GM21447 (cell line): ENCODE data around the gene PIGC.

Source experiments
- ATAC-seq: cut with Tn5 transposase; IDR thresholded peaks from one replicate; pipeline ENCODE4 v1.9.1; 2021; ENCODE audit not compliant: unreplicated experiment

The PIGC gene

DNA sequence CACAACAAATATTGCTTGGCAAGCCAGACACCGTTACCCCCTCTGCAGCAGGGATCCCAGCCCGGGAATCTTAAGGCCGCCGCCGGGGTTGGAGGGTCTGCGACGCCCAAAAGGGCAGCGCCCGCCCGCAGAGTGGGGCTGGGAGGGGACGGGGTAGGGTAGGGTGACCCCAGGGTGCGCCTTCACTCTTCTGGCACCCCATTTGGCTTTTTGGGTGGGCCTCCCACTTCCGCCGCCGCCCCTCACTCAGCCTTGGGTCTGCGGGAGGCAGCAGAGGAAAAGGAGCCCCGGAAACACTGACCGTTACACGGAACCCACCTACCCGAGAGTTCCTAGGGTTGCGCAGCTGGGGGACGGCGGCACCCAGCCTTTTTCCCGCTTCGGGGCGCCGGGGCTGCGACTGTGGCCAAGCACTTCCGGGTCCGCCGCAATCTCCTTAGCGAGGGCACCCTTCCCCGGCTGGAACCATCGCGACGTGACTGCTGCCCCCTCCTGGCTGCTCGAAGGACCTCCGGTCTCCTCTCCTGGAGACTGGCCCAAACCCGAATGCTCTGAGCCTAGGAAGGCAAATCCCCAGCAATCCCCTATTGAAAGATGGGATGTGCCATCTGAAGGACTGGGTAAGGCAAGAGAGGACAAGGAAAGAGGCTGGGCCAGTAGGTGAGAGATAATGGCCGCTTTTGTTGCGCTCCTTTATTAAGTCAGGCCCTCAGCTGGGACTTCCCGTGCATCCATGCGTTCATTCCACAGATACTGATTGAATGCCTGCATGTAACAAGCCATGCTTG is at the start of gene PIGC:
Gene PIGC (minus strand): TSS at position 404 of the 788 bp plus-strand sequence. CDS start 1,447 bp downstream, outside the sequence.
- peak; percentile 100 for ATAC-seq

- ATAC-seq, result no peak
Observed at GRCh38 chr1:172492421-172492820, 48.6 kb upstream of the PIGC start.

DNA sequence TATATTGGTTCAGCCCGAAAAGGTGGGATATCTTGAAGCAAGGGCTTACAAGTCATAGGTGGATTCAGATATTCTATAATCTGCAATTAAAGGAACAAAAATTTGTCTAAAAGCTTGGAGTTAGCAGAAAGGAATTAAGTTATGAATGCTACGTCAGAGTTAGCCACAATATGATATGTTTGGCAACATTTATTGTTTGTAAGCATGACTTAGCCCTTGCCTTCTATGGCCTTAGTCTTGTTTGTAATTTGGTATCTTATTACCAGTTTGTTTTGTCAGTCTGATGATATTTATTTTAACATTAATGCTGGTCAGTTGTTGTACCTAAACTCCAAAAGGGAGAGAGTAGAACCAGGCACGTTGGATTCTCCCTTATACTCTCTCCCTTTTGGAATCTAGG is 46.0 kb upstream of the PIGC start:
- no peak for ATAC-seq

- no peak for ATAC-seq
Observed at GRCh38 chr1:172488393-172488792, 44.5 kb upstream of the PIGC start.

GRCh38 chr1:172487550-172487949 is 43.7 kb upstream of the PIGC start:
- ATAC-seq, result no peak

DNA sequence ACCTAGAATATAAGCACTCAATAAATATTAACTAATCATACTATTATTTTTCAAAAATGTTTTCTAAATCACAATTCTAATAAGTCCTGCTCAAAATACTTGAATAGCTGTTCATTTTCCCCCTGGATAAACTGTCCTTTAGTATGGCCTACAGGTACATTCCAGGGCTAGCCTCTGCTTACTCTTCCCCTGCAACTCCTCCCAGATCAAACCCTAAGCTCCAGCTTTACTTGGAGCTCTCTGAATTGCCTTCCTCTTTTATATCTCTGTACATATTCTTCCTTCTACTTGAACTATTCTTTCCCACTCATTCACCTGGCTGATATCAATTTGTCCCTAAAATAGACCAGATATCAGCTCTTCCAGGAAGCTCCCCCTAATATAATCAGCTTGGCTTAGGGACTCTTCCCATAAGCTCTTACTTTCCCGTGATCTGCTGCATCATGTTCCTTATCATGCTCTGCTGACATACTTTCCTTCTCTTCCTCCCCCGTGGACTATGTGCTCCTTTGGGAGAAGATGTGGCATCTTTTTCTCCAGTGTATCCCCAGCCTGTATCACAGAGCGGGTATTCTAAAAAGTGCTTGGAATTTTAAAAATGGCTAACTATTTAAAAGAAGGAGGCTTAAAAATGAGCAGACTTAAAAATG is 43.1 kb upstream of the PIGC start:
- no peak for ATAC-seq

GRCh38 chr1:172485626-172486025 is 41.8 kb upstream of the PIGC start:
- no peak for ATAC-seq

DNA sequence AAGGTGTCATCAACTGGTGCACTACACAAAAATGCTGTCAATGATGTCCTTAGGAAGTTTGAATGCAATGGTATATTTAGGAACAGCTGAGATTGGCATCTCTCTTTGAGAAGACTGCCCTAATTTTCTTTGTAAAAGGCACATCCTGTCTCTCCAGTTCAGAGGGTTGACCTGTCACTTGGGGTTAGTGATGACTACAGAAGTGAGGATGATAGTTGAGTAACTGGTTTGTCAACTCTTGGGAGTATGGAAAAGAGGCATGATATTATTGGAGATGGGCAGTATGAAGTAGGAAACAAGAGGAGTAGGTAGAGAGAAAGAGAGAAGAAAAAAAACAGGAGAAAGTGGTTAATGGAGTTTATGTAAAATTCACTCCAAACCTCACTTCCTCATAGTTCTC is 40.4 kb upstream of the PIGC start:
- ATAC-seq, result no peak

DNA sequence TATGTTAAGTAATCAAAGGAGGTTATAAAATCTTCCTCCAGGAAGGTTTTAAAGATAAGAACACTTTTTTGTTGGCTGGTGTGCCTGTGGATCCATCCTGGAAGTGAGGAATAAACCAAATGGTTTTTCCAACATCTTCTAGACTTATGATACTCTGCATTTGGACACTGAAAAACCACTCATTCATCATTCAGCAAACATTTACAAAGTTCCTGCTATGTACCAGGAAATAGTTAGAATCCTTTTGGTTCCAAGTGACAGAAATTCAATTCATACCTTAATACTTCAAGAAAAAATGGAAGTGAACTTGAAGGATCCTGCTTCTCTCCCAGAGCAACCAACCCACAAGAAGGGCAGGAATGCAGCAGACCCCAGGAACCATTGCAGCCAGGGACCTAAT is 39.6 kb upstream of the PIGC start:
- no peak for ATAC-seq

DNA sequence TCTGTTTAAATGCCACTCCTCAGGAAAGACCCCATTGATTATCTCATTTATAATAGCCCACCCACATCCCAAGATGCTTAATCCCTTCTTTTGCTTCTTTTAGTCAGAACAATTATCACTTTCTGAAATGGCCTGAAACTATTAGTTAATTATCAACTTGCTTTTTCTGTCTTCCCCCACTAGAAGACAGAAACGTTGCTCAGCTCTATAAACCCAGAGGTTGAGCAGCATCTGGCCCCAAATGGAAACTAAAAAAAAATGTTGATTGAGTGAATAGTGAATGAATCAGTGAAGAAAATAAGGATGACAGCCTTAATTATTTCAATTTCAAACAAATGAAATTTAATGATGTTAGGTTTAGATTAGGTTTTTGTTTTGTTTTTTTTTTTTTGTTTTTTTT is 38.2 kb upstream of the PIGC start:
- no peak for ATAC-seq

- ATAC-seq, result no peak
Observed at GRCh38 chr1:172480431-172480830, 36.6 kb upstream of the PIGC start.

- no peak for ATAC-seq
Observed at GRCh38 chr1:172478485-172478884, 34.6 kb upstream of the PIGC start.

GRCh38 chr1:172477741-172478140 is 33.9 kb upstream of the PIGC start:
- no peak for ATAC-seq

- no peak for ATAC-seq
Observed at GRCh38 chr1:172477216-172477615, 33.3 kb upstream of the PIGC start.

- no peak for ATAC-seq
Observed at GRCh38 chr1:172476218-172476811, 32.4 kb upstream of the PIGC start.

DNA sequence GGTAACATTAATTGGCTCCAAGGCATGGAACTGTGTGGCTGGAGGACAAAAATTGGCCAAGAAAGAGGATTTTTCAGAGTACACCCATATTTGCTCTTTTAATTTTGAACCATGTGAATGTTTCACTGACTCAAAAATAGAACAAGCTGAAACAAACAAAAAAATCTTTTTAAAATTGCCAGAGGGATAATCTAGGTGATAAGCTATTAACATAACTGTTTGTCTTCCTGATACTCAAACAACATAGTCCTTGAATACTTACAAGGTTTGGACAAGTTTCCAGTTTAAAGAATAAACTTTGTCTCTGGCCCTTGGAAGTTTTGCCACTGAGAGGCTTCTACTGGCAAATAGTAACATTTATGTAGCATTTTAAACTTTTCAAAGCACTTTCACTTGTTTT is 30.0 kb upstream of the PIGC start:
- no peak for ATAC-seq

DNA sequence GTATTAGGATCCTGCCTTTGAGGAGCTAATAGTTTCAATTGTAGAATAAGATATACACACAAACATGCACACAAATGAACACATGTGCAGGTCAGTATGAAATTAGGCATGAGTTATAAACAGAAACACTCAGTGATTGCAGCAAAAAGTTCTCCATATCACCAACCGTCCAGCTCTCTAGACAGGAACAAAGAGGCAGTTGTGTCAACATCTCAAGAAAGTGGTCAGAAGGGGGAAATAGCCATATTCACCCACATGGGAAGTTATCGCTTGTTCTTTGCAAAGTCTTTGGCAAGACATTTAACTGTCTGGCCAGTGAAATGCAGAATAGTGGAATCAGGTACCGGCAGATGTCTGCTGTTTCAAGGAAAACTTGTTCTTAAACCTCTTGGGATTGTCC is 29.4 kb upstream of the PIGC start:
- ATAC-seq, result no peak

DNA sequence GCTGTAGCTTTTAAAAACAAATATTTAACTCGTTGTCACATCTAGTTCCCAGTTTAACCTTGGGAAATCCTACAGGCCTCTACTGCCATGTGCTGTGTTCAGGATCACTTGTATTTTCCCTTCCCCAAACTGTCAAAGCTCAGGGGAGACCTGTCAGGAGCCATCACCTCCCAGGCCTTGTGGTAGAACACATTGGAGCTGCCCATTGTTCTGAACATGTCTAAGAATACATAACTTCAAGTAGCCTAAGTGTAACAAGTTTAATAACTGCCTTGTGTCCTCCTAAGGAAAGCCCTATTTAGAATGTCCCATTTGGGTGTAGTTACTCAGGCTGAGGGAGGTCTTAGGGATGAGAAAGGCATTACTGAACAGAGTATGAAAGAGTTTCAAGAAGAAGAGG is 28.6 kb upstream of the PIGC start:
- ATAC-seq, result no peak

DNA sequence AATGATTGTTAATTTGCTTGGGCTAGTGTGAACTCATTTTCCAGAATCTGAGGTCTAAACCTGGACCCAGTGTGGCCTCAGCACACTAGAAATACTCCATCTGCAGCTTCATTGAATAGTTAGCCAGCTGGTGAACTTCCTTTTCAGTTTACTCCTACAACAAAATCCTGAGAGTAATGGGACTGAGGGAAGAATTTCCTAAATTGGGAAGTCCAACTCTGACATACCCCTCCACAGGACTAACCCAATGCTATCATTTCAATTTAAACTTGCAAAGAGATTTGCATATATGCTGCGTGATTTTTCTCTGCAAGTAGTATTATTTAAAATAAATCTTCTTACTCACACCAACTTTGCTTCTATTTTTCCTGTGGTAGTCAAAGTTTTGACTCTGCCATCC is 27.8 kb upstream of the PIGC start:
- ATAC-seq, result no peak

- ATAC-seq, result no peak
Observed at GRCh38 chr1:172470149-172470548, 26.3 kb upstream of the PIGC start.

- no peak for ATAC-seq
Observed at GRCh38 chr1:172469717-172470116, 25.8 kb upstream of the PIGC start.

GRCh38 chr1:172468296-172468695 is 24.4 kb upstream of the PIGC start:
- ATAC-seq, result no peak
